Endothelial cell (in vitro differentiated cells): ENCODE data around the gene ITPKB. TPM values are rescaled to one million over a fixed set of nuclear protein-coding genes. Genes with fewer than 3 reads are reported as not detected.

ENCODE experiments used
- DNase-seq: peaks from one replicate; pipeline ENCODE4 v3.0.0; 2021; ENCODE audit warnings: low spot score
- H3K27ac Mint-ChIP-seq: one replicate; pipeline ENCODE4 v1.8.0; 2021; ENCODE audit warnings: mixed read lengths, inconsistent platforms; ENCODE audit not compliant: unreplicated experiment
- H3K27me3 Mint-ChIP-seq: one replicate; pipeline ENCODE4 v1.8.0; 2021; ENCODE audit warnings: mild to moderate bottlenecking, moderate library complexity, mixed read lengths, inconsistent platforms; ENCODE audit not compliant: unreplicated experiment
- H3K36me3 Mint-ChIP-seq: one replicate; pipeline ENCODE4 v1.8.0; 2021; ENCODE audit warnings: mild to moderate bottlenecking, low read depth, mixed read lengths, inconsistent platforms; ENCODE audit not compliant: unreplicated experiment
- H3K4me1 Mint-ChIP-seq: one replicate; pipeline ENCODE4 v1.8.0; 2021; ENCODE audit warnings: mild to moderate bottlenecking, mixed read lengths, inconsistent platforms; ENCODE audit not compliant: unreplicated experiment
- H3K4me3 Mint-ChIP-seq: one replicate; pipeline ENCODE4 v1.8.0; 2021; ENCODE audit warnings: mild to moderate bottlenecking, mixed read lengths, inconsistent platforms; ENCODE audit not compliant: unreplicated experiment
- H3K9me3 Mint-ChIP-seq: one replicate; pipeline ENCODE4 v1.8.0; 2021; ENCODE audit warnings: mixed read lengths, inconsistent platforms; ENCODE audit not compliant: unreplicated experiment
- total RNA-seq: library from RNA; stranded (reverse); fragmentation: NEBNext Ultra II Directional; extraction: Animal tissue kit (Norgen Biotek cat#: 25700); gene quantifications from one replicate; pipeline ENCODE4 v1.2.1, GENCODE V29; 2021; ENCODE audit not compliant: unreplicated experiment
- TF ChIP-seq, protein P1 (sequence below): fragments of 200-600 bp; sonication (generic); IDR thresholded peaks from one replicate; pipeline ENCODE4 v1.5.0; 2021; ENCODE audit warnings: antibody characterized with exemption; ENCODE audit not compliant: unreplicated experiment

Gene ITPKB
- total RNA-seq, 1 donor from 2014 or later = 144 TPM

DNA sequence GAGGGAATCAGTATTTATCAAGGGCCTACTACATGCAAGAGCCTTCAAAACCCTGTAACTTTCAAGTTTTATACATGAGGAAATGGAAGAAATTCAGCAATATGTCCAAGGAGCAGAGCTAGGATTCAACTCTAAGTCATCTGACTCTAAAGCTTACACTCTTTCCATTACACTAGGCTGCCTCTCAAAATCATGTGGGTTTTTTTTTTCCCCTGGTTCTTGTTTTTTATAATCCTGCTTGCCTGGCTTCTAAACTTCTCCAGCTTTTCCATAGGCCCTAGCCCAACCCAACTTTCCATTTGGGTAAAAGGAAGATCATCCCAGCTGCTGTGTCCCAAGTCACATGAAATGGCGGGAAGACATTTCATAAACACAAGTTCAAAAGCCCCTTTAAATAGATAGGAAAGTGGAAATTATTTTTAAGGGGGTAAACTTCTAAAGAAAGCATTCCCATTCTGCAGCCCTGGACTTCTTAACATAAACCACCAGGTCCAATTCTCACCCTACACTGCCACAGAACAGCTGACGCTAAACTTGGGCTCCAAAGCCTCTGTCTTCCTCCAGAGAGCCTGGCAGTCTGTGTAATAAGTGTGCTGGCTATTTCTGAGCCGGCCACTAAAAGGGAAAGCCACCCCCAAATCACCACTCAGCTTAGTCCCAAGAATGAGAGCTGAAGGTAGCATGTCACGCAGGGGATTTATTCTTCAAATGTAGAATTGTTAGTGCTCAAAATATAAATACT lies 46.9 kb downstream of the ITPKB start:
- peaks cover 60% of the 10 kb centered on the region for H3K4me1 Mint-ChIP-seq
- no peak for DNase-seq
- H3K9me3 Mint-ChIP-seq = no peaks in the 10 kb centered on the region
- no peak overlapping the region for H3K27ac Mint-ChIP-seq
- TF ChIP-seq, protein P1, sequence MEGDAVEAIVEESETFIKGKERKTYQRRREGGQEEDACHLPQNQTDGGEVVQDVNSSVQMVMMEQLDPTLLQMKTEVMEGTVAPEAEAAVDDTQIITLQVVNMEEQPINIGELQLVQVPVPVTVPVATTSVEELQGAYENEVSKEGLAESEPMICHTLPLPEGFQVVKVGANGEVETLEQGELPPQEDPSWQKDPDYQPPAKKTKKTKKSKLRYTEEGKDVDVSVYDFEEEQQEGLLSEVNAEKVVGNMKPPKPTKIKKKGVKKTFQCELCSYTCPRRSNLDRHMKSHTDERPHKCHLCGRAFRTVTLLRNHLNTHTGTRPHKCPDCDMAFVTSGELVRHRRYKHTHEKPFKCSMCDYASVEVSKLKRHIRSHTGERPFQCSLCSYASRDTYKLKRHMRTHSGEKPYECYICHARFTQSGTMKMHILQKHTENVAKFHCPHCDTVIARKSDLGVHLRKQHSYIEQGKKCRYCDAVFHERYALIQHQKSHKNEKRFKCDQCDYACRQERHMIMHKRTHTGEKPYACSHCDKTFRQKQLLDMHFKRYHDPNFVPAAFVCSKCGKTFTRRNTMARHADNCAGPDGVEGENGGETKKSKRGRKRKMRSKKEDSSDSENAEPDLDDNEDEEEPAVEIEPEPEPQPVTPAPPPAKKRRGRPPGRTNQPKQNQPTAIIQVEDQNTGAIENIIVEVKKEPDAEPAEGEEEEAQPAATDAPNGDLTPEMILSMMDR = no peak
- H3K4me3 Mint-ChIP-seq = no peak overlapping the region
- H3K27me3 Mint-ChIP-seq = peaks cover 6% of the 10 kb centered on the region
- peaks cover 50% of the 10 kb centered on the region for H3K36me3 Mint-ChIP-seq

DNA sequence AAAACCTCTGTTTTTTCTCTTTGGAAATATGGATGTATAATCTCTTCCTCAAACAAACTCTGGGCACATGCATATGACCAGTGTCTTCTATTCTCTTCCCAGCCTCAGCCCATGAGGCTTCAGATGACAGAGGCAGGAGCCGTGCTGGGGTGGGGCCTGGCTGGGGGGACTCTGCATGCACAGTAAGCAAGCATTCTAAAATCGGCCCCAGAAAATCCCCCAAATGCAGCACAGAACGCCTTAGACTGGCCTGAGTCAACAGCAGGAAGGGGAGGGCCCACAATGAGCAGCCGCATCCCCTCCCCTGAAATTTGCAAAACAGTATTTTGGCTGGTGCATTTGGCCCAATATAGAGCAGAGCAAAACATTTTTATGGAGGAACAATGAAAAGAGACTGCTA lies 47.8 kb downstream of the ITPKB start:
- Mint-ChIP-seq H3K27me3 (peaks cover 3% of the 10 kb centered on the region), H3K27ac (no peak overlapping the region), H3K9me3 (no peaks in the 10 kb centered on the region), H3K4me3 (no peak overlapping the region), H3K4me1 (peaks cover 54% of the 10 kb centered on the region), H3K36me3 (peaks cover 49% of the 10 kb centered on the region)
- TF ChIP-seq, protein P1 = no peak
- no peak for DNase-seq

DNA sequence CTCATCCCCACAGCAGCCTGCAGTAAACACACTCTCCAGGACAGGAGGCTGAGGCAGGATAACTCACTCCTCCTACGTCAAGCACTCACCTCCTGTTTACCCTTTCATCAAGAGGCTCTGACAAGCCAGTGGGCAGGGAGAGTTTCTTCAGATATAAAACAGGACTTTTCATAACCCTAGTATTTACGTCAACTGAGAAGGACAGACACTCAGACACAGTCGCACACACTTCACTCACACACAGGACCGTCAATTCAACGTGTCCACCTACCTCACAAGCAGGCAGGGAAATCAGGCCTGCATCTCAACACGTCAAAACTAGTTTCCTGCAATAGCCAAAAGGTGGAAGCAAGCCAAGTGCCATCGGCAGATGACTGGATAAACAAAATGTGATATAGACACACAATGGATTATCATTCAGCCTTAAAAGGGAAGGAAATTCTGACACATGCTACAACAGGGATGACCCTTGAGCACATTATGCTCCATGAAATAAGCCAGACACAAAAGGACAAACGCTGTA lies 48.6 kb downstream of the ITPKB start:
- H3K36me3 Mint-ChIP-seq = peaks cover 49% of the 10 kb centered on the region
- H3K4me3 Mint-ChIP-seq = peak overlapping the region; percentile 34

DNA sequence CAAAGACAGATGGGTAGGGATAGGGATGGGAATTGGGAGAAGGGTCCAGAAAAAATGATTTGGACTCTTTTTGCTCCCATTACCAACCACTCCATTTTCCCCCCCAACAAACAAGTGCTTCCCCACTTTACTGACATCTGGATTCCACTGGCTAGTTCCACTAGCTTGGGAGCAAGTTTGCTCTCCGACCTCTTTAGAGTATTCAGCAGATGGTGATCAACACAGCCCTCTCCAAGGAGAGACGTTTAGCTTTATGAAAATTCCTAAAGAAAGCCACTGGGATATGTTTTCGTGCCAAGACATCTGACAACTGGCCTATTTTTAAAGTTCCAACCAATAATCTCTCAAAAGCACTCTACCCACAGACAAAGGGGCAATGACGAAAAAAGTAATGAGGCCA lies 50.3 kb downstream of the ITPKB start:
- TF ChIP-seq, protein P1 = no peak
- no peak overlapping the region for H3K4me3 Mint-ChIP-seq
- no peaks in the 10 kb centered on the region for H3K9me3 Mint-ChIP-seq
- DNase-seq = no peak
- H3K27ac Mint-ChIP-seq = no peak overlapping the region
- peaks cover 61% of the 10 kb centered on the region for H3K4me1 Mint-ChIP-seq
- H3K27me3 Mint-ChIP-seq = peaks cover 9% of the 10 kb centered on the region
- peaks cover 58% of the 10 kb centered on the region for H3K36me3 Mint-ChIP-seq

More for the DNA sequence above, 48.6 kb downstream of the ITPKB start:
- no peaks in the 10 kb centered on the region for H3K9me3 Mint-ChIP-seq
- DNase-seq = no peak
- H3K27ac Mint-ChIP-seq = peak overlapping the region; percentile 78
- TF ChIP-seq, protein P1 = no peak
- peaks cover 54% of the 10 kb centered on the region for H3K4me1 Mint-ChIP-seq
- H3K27me3 Mint-ChIP-seq = peaks cover 3% of the 10 kb centered on the region

DNA sequence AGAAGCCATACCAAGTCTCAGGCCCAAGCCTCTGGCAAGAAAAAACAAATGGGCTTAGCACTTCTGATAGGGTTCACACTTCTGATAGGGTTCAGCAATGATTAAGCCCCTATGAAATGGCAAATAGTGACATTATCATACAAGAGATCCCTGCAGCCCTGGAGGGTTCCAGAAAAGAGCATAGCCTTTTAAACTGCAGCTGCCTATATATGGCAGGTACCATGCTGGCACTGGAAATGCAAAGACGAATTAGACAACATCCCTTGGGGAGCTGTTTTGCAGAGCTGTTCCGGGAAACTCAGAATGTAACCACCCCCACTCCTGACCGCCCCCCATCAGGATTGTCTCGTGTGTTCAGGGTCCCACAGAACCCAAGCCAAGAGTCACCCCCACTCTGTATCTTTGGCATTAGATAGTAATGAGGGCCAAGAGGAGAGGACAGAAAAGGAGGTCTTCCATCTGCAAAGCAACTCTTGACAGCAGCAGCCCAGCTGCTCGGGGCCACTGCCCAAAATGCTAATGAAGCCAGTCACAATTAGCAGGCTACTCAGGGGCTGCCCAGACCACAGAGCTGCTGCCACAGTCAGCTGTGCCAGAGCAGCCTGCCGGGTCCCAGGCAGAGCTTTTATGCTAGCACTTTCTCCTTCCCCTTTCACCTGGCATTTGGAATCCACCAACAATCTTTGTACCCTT lies 50.9 kb downstream of the ITPKB start:
- DNase-seq = no peak
- TF ChIP-seq, protein P1 = no peak
- Mint-ChIP-seq H3K27ac (no peak overlapping the region), H3K4me1 (peaks cover 67% of the 10 kb centered on the region), H3K27me3 (peaks cover 10% of the 10 kb centered on the region), H3K4me3 (no peak overlapping the region), H3K9me3 (no peaks in the 10 kb centered on the region), H3K36me3 (peaks cover 64% of the 10 kb centered on the region)
